Activated CD4-positive, alpha-beta memory T cell treated with anti-CD3 and anti-CD28 coated beads, Interleukin-2, amount 10 ng/mL, durations not matched to agents 7 days and 5 days (primary cell): ENCODE results near the gene CDHR2. TPM values are rescaled to one million over a fixed set of nuclear protein-coding genes. Genes with fewer than 3 reads are reported as not detected.
"Not testable (repeated sequence)": the region's sequence is repeated elsewhere in the genome, so short reads cannot be mapped to it uniquely, and the experiment has no call there.

Source experiments
- CTCF ChIA-PET: fragments of 350-600 bp; sonication (Branson Sonifier 250); formaldehyde crosslinking; loops from one replicate; lab custom pipeline; 2021; ENCODE audit warnings: antibody characterized with exemption, inconsistent platforms; lab: Charles Lee
- POLR2A ChIA-PET: fragments of 350-600 bp; sonication (Branson Sonifier 250); formaldehyde crosslinking; loops from one replicate; lab custom pipeline; 2021; ENCODE audit warnings: antibody characterized with exemption; lab: Charles Lee
- DNase-seq: peaks from one replicate; pipeline ENCODE4 v3.0.0-alpha.2; 2020
- H3K27ac Mint-ChIP-seq: one replicate; pipeline ENCODE4 v1.8.0; 2021; ENCODE audit warnings: mild to moderate bottlenecking, mixed read lengths
- H3K27me3 Mint-ChIP-seq: one replicate; pipeline ENCODE4 v1.8.0; 2021; ENCODE audit warnings: mixed read lengths
- H3K36me3 Mint-ChIP-seq: one replicate; pipeline ENCODE4 v1.8.0; 2021; ENCODE audit warnings: low read depth, mixed read lengths
- H3K4me1 Mint-ChIP-seq: one replicate; pipeline ENCODE4 v1.8.0; 2021; ENCODE audit warnings: mixed read lengths
- H3K4me3 Mint-ChIP-seq: one replicate; pipeline ENCODE4 v1.8.0; 2021; ENCODE audit warnings: mild to moderate bottlenecking, mixed read lengths
- H3K9me3 Mint-ChIP-seq: one replicate; pipeline ENCODE4 v1.8.0; 2021; ENCODE audit warnings: mixed read lengths
- total RNA-seq, 2 experiments: library from RNA; stranded (reverse); gene quantifications; one replicate each; pipeline ENCODE4 v1.2.3, GENCODE V29; 2021

The CDHR2 gene
- total RNA-seq, 2 experiments from 2014 or later = 1.6 to 2.3 TPM

GRCh38 chr5:176593273-176593869 lies 44.2 kb downstream of the CDHR2 start:
- ChIA-PET POLR2A (interaction anchor here (0.9 kb wide), 1 partner anchor 177 kb away, joined by 3 read pairs; no protein-coding TSS in a partner anchor), CTCF (no interaction called here)
- H3K9me3 Mint-ChIP-seq = peaks cover 7% of the 10 kb centered on the region
- DNase-seq = no peak
- H3K4me1 Mint-ChIP-seq = peaks cover 7% of the 10 kb centered on the region
- H3K36me3 Mint-ChIP-seq = peaks cover 3% of the 10 kb centered on the region
- no peak overlapping the region for H3K27ac Mint-ChIP-seq
- no peak overlapping the region for H3K4me3 Mint-ChIP-seq
- no peaks in the 10 kb centered on the region for H3K27me3 Mint-ChIP-seq

GRCh38 chr5:176594554-176594953 lies 45.4 kb downstream of the CDHR2 start:
- ChIA-PET POLR2A (no interaction called here), CTCF (no interaction called here)
- Mint-ChIP-seq H3K27me3 (peaks cover 1% of the 10 kb centered on the region), H3K9me3 (peaks cover 5% of the 10 kb centered on the region), H3K4me1 (peaks cover 7% of the 10 kb centered on the region), H3K36me3 (peaks cover 3% of the 10 kb centered on the region), H3K4me3 (no peak overlapping the region), H3K27ac (no peak overlapping the region)
- no peak for DNase-seq

- ChIA-PET CTCF (interaction anchor here (0.6 to 1.6 kb wide), 3 partner anchors 22 to 65 kb away, joined by 3 to 5 read pairs (median 3); no protein-coding TSS in a partner anchor), POLR2A (interaction anchor here (0.8 kb wide), 1 partner anchor 182 kb away, joined by 3 read pairs; no protein-coding TSS in a partner anchor)
- no peak overlapping the region for H3K4me3 Mint-ChIP-seq
- H3K36me3 Mint-ChIP-seq = peaks cover 3% of the 10 kb centered on the region
- no peak for DNase-seq
- H3K27me3 Mint-ChIP-seq = peaks cover 1% of the 10 kb centered on the region
- no peak overlapping the region for H3K27ac Mint-ChIP-seq
- peaks cover 10% of the 10 kb centered on the region for H3K4me1 Mint-ChIP-seq
- H3K9me3 Mint-ChIP-seq = peaks cover 5% of the 10 kb centered on the region
Measured at GRCh38 chr5:176595386-176595943, 46.3 kb downstream of the CDHR2 start.

DNA sequence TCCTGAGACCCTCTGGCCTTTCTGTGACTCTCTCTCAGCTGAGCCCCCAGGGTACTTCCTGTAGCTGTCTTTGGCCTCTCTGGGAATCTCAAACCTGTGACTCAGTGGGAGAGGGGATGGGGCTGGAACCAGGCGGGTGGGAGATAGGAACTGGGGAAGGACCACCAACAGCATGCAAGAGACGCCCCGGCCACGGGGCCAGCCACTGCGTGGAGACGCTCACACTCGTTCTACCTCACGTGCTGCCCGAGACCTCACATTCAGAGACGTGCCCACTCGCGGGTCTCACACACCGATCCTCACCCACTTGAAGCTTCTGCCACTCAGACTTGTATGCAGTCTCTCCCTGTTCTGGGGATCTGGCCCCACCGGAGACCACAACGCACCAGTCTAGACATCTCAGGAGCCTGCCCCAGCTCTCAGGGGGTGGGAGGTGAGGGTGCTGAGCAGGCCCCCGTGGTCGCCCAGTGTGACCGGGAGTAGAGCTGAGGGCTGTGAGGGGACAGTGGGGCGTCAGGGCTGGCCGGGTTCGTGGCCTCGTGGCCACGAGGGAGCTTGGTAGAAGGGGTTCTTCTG lies 47.0 kb downstream of the CDHR2 start:
- Mint-ChIP-seq H3K4me1 (peaks cover 10% of the 10 kb centered on the region), H3K4me3 (peak overlapping the region; percentile 69), H3K9me3 (peaks cover 3% of the 10 kb centered on the region), H3K27me3 (peaks cover 1% of the 10 kb centered on the region), H3K27ac (no peak overlapping the region), H3K36me3 (no peaks in the 10 kb centered on the region)
- ChIA-PET POLR2A (interaction anchor here (0.6 to 1.6 kb wide), 3 partner anchors 180 to 482 kb away, joined by 3 to 6 read pairs (median 3); partner anchors contain the start of gene CLTB), CTCF (interaction anchor here (0.6 to 1.8 kb wide), 7 partner anchors 17 to 866 kb away, joined by 3 to 5 read pairs (median 4); partner anchors contain the start of gene CLTB)
- no peak for DNase-seq

GRCh38 chr5:176596689-176597416 lies 47.7 kb downstream of the CDHR2 start:
- Mint-ChIP-seq H3K27me3 (peaks cover 1% of the 10 kb centered on the region), H3K4me1 (peaks cover 10% of the 10 kb centered on the region), H3K27ac (no peak overlapping the region), H3K9me3 (peaks cover 3% of the 10 kb centered on the region), H3K4me3 (peak overlapping the region; percentile 69), H3K36me3 (no peaks in the 10 kb centered on the region)
- CTCF ChIA-PET = interaction anchor here (1.1 to 1.8 kb wide), 7 partner anchors 18 to 867 kb away, joined by 3 to 5 read pairs (median 4); partner anchors contain the start of gene CLTB
- DNase-seq = peak; percentile 66
- POLR2A ChIA-PET = interaction anchor here (1.6 kb wide), 1 partner anchor 181 kb away, joined by 6 read pairs; the partner anchor contains the start of gene CLTB

DNA sequence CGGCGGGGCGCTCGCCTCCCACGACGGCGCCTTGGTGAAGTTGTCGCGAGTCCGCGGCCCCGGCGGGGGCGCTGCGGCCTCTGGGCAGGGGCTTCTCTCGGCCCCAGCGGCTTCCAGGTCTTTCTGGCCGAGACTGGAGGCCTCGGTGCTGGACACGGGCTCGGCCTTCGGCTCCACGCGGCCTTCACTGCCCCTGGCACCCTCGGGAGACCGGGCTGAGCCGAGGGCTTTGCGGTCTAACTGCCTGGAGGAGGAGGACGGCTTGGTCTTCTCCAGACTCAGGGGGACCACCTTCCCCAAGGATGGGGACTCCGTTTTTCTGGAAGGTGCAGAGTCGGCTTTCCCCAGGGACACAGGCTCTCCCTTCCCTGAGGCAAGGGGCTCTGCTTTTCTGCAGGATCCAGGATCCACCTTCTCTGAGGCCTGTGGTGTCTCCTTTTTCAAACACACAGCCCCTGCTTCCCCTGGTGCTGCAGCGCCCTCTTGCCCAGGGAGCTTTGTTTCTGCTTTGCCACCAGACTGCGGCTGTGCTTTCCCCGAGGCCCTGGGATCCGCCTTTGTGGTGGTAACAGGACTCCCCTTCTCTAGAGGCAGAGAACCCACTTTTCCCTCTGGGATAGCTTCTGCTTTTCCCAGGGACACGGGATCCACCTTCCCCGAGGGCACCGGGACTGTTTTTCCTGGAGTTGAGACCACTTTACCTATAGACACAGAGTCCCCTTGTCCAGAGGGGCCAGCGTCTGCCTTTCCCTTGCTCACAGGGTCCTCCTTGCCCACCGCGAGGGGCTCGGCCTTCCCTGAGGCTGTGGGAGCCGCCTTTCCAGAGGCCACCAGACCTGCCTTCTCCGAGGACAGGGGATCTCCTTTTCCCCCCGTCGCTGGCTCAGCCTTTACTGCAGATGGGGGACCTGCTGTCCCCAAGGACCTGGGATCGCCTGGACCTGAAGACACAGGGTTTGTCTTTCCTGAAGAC lies 48.6 kb downstream of the CDHR2 start:
- no peak for DNase-seq
- CTCF ChIA-PET = interaction anchor here (1.1 to 1.8 kb wide), 5 partner anchors 19 to 868 kb away, joined by 3 to 4 read pairs (median 4); partner anchors contain the start of gene CLTB
- H3K27ac Mint-ChIP-seq = no peak overlapping the region
- no peak overlapping the region for H3K4me3 Mint-ChIP-seq
- H3K4me1 Mint-ChIP-seq = peaks cover 10% of the 10 kb centered on the region
- POLR2A ChIA-PET = interaction anchor here (1.6 kb wide), 1 partner anchor 182 kb away, joined by 6 read pairs; the partner anchor contains the start of gene CLTB
- peaks cover 3% of the 10 kb centered on the region for H3K9me3 Mint-ChIP-seq
- H3K36me3 Mint-ChIP-seq = no peaks in the 10 kb centered on the region
- H3K27me3 Mint-ChIP-seq = peaks cover 1% of the 10 kb centered on the region

- POLR2A ChIA-PET = interaction anchor here (0.7 kb wide), 1 partner anchor 57 kb away, joined by 3 read pairs; no protein-coding TSS in a partner anchor
- H3K9me3 Mint-ChIP-seq, H3K36me3 Mint-ChIP-seq, H3K4me1 Mint-ChIP-seq, H3K4me3 Mint-ChIP-seq, H3K27me3 Mint-ChIP-seq, DNase-seq, CTCF ChIA-PET: not testable (repeated sequence)
- H3K27ac Mint-ChIP-seq = peak overlapping the region; percentile 67
Measured at GRCh38 chr5:176599749-176600430, 50.7 kb downstream of the CDHR2 start.

DNA sequence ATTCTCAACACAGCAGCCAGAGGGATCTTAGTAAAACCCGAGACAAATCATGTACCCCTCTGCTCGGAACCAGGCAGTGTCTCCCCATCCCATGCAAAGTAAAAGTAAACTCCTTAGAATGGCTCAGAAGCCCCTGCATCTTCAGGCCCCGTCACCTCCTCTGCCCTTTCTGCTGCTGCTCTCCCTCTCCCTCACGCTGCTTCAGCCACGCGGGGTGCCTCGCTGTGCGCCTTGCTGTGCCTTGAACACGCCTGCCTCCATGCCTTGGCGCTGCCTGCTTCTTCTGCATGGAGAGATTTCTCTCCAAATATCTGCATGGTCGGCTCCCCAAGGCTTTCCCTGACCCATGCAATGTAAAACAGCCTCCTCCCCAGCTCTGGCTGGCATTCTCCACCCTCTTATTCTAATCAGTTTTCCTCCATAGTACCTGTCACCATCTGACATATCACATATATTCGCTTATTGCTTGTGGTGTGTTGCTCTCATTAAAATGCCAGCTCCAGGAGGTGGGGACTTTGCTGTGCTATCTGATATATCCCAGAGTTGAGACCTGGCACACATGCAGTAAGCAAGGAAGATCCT lies 52.9 kb downstream of the CDHR2 start:
- ChIA-PET CTCF (no interaction called here), POLR2A (no interaction called here)
- no peak for DNase-seq
- Mint-ChIP-seq H3K27ac (no peak overlapping the region), H3K4me1 (peaks cover 5% of the 10 kb centered on the region), H3K36me3 (no peaks in the 10 kb centered on the region), H3K9me3 (no peaks in the 10 kb centered on the region), H3K4me3 (no peak overlapping the region), H3K27me3 (peaks cover 6% of the 10 kb centered on the region)

DNA sequence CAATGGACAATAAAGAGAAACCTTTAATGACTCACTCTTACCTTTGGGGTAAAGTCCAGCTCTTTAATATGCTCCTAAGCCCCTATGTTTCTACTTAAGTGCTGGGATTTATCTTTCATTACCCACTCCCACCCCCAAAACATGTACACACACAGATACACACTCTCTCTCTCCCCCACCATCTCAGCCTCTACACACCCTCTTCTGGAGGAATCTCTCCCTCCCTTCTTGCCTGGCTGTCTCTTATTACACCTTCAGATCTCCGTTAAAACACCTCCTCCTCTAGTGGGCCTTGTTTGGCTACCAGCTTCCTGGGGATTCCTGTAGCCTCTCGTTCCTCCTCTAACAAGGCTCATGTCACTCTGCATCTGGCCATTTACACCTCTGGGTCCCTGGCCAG lies 53.9 kb downstream of the CDHR2 start:
- no peak overlapping the region for H3K27ac Mint-ChIP-seq
- peaks cover 5% of the 10 kb centered on the region for H3K4me1 Mint-ChIP-seq
- H3K9me3 Mint-ChIP-seq = no peaks in the 10 kb centered on the region
- ChIA-PET CTCF (no interaction called here), POLR2A (no interaction called here)
- peaks cover 6% of the 10 kb centered on the region for H3K27me3 Mint-ChIP-seq
- H3K36me3 Mint-ChIP-seq = no peaks in the 10 kb centered on the region
- no peak for DNase-seq
- no peak overlapping the region for H3K4me3 Mint-ChIP-seq

- DNase-seq = no peak
- CTCF ChIA-PET = interaction anchor here (0.7 to 1.4 kb wide), 2 partner anchors 15 to 1028 kb away, joined by 3 to 4 read pairs; no protein-coding TSS in a partner anchor
- Mint-ChIP-seq H3K9me3 (no peaks in the 10 kb centered on the region), H3K27ac (no peak overlapping the region), H3K27me3 (peaks cover 11% of the 10 kb centered on the region), H3K36me3 (peaks cover 3% of the 10 kb centered on the region), H3K4me3 (no peak overlapping the region), H3K4me1 (peaks cover 10% of the 10 kb centered on the region)
- POLR2A ChIA-PET = interaction anchor here (1.3 kb wide), 1 partner anchor 69 kb away, joined by 3 read pairs; the partner anchor contains the start of gene RNF44
Measured at GRCh38 chr5:176606032-176606431, 56.9 kb downstream of the CDHR2 start.

DNA sequence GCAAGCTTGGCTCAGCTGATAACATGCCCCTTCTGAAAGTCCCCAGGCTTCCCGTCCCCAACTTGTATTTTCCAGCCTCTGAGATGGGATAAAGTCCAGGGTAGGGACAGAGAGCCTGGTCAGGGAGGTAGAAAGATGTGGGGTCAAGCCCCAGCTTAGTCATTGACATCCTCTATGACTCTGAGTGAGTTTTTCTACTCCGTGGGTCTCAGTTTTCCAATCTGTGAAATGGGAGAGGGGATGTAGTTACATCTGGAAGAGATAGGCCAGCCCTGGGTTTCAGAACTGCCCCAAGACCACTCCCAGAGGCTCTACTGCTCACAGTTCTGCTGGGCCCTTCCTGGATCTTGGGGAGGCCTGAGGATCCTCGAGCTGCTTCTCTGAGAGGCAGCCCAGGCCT lies 57.7 kb downstream of the CDHR2 start:
- Mint-ChIP-seq H3K4me3 (no peak overlapping the region), H3K27ac (no peak overlapping the region), H3K36me3 (peaks cover 3% of the 10 kb centered on the region), H3K27me3 (peaks cover 17% of the 10 kb centered on the region), H3K9me3 (no peaks in the 10 kb centered on the region), H3K4me1 (peaks cover 13% of the 10 kb centered on the region)
- ChIA-PET POLR2A (interaction anchor here (1.3 kb wide), 1 partner anchor 70 kb away, joined by 3 read pairs; the partner anchor contains the start of gene RNF44), CTCF (interaction anchor here (1.4 kb wide), 1 partner anchor 14 kb away, joined by 4 read pairs; no protein-coding TSS in a partner anchor)
- no peak for DNase-seq
